22Rv1 (cell line): Measurements from ENCODE around the gene CLINT1.

Source experiments
- CTCF ChIP-seq: fragments of 450-650 bp; IDR thresholded peaks from 2 replicates; pipeline ENCODE4 v1.5.1; 2017; ENCODE audit warnings: mild to moderate bottlenecking
- ZFX ChIP-seq: fragments of 450-650 bp; IDR thresholded peaks from 2 replicates; pipeline ENCODE4 v1.6.1; 2017; ENCODE audit warnings: antibody characterized with exemption, borderline replicate concordance

- no peak for TF ChIP-seq CTCF
- no peak for TF ChIP-seq ZFX
These were observed 7.6 kb upstream of the CLINT1 start for GRCh38 chr5:157866536-157866935.
